Activated gamma-delta T cell treated with anti-CD3 and anti-CD28 coated beads, Interleukin-2, amount 50 U/mL, for 16 hours (primary cell): Measurements from ENCODE around the gene SLC47A1.
"Not testable (repeated sequence)": the region's sequence is repeated elsewhere in the genome, so short reads cannot be mapped to it uniquely, and the experiment has no call there.

Experiments
- DNase-seq: peaks from one replicate; pipeline ENCODE4 v3.0.0-alpha.2; 2020; ENCODE audit warnings: low read depth

SLC47A1 gene

DNA sequence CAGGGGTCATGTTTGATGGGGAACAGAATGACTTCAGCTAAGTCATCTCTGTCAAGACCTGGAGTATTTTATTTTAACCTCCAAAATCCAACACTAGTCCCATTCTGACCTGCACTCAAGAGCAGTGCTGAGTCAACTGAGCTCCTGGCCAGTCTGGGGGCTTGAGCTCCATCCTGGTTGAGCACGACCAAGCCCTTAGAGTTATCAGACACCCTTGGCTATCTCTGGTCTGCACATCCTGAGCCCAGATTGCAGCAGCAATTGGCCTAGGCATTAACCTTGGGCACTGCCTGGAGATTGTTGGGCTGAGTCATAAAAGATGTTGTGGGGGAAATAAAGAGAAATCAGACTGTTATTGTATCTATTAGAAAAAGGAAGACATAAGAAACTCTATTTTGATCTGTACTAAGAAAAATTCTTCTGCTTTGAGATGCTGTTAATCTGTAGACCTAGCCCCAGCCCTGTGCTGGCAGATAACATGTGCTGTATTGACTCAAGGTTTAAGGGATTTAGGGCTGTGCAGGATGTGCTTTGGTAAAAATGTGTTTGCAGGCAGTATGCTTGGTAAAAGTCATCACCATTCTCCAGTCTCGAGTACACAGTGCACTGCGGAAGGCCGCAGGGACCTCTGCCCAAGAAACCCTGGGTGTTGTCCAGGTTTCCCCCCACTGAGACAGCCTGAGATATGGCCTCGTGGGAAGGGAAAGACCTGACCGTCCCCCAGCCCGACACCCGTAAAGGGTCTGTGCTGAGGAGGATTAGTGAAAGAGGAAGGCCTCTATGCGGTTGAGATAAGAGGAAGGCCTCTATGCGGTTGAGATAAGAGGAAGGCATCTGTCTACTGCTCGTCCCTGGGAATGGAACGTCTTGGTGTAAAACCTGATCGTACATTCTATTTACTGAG lies 14.0 kb upstream of the SLC47A1 start:
- DNase-seq, result not testable (repeated sequence)

DNA sequence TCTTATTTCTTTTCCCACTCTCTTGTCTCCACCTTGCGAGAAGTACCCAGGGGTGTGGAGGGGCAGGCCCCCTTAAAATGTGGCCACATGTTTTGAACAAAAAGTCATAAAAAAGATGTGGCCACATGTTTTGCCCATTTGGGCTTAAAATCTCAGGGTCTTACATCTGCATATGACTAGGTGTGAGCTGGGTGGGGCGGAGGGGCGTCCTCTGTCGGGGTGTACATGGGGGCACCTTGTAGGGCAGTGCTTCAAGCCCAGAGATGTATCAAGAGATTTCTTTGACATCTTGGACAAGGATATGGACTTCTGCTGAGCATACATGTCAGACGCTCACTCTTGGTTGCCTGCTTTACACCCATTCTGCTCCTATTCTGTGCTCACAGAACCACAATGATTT lies 13.0 kb upstream of the SLC47A1 start:
- DNase-seq, result no peak

GRCh38 chr17:19523690-19524089 lies 10.0 kb upstream of the SLC47A1 start:
- DNase-seq, result no peak

DNA sequence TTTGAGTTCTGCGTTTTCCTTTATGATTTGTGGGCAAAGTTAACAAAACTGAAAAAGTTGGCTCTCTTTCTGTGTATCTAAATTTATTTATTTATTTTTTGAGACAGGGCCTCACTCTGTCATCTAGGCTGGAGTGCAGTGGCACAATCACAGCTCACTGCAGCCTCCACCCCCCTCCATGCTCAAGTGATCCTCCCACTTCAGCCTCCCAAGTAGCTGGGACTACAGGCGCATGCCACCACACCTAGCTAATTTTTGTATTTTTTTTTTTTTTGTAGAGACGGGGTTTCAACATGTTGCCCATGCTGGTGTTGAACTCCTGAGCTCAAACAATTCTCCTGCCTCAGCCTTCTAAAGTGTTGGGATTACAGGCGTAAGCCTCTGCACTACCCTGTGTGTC lies 6.7 kb upstream of the SLC47A1 start:
- DNase-seq, result not testable (repeated sequence)

- no peak for DNase-seq
Observed at GRCh38 chr17:19531780-19532501, 1.7 kb upstream of the SLC47A1 start.

DNA sequence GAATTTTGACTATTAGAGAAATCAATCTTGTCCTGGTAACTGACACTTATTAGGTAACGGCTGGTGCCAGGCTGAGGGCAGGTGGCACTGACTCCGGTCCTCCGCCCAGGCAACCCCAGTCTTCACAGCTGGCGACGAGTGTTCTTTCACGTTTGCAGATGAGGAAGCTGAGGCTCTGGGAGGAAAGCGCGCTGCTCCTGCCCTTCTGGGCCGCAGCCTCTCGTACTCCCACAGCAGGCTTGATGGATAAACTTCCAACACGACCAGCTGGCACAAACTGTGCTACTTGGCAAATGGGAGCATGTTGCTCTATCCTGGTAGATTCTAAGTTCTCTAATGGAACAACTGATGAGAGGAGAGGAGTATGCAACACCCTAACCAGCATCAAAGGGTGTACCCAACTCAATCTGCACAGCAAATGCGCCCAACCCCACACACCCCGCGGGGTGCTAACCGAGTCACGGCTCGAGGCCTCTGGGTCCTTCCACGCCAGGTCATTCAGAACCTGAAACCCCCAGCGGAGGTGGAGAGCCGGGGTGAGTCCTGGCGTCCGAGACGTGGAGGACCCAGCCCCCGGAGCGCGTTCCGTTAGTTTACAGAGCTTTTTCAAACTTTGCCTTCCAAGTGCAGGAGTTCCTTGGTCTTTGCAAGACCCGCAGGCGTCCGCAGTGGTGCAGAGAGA lies 477 bp upstream of the SLC47A1 start:
- DNase-seq, result no peak

DNA sequence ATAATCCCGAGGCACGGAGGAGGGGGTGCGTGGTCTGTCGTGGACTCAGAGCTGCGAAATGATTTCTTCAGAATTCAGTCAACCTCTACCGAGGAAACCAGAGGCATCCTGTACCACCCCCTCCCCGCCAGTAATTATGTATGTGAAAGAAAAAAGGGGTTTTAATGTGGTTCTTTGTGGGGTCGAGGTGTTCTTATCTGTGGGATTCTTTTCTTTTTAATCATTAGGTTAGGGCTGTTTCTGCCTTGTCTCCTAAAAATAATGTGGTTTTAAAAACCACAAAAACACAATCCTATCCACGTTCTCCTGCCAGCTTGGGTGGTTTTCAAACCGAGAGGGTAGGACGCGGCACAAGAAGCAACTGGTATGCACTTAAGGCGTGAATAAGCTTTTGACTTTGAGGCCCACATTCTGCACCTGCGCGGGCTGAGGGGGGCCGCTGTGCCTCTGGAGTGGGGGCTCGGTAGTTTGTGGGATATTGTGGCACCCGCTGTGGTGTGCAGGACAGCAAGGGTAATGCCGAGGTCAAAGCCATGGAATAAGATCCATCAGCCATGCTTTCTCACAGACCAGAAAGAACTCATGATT lies 1.0 kb downstream of the SLC47A1 start:
- no peak for DNase-seq

DNA sequence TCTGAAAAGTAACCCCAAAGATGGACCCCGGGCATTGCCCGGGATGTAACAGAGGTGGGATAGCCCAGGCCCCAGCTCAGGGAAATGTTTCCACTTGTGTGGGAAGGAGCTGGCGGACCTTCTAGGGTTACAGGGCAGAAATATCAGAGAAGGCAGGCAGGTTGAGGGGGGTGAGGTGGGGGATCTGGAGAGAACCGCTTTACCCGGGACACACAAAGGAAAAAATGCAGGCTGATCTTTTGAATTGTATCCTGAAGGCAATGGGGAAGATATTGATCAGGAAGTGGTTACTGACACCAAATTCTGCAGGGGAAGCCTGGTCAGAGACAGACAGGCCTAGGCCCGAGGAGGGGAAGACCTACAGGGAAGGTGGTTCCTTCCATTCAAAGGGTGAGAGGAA lies 3.5 kb downstream of the SLC47A1 start:
- DNase-seq, result no peak

DNA sequence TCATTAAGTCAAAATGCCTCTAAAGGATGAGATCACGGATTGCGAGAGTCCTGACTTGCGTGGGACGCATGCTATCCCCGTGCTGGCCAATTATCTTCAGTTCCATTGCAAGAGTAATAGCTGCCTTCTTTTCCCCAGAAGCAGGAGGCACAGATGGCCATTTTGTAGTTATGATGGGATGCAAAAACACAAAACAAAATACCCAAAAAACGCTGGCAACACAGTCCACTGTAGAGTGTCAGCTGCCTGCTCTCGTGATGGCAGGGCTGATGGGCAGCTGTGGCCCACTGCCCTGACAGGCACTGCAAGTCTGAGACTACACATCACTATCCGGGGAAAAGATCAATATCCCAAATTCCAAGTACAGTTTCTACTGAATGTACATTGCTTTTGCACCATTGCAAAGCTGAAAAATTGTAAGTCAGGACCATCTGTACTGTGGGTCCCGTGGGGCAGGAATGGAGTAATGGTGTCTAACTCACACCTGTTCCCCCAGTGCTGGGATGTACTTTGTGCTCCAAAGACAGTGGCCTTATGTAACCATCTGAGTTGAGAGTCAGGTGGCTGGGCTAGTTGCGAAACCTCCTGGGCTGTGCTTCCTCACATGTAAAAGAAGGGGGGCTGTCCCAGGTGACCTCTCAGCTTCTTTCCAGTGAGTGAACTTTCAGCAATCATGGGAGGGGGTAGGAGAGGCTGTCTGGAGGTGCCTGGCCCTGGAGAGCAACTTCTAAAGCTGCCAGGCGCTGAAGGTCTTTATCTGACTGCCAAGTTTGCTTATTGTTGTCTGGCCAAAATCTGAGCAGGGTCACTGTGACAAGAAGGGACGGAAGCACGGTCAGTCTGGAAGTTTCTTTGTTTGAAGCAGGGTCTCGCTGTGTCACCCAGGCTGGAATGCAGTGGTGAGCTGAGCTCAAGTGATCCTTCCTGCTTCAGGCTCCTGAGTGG lies 4.7 kb downstream of the SLC47A1 start:
- no peak for DNase-seq

- DNase-seq, result no peak
Observed at GRCh38 chr17:19539040-19539399, 5.4 kb downstream of the SLC47A1 start.

DNA sequence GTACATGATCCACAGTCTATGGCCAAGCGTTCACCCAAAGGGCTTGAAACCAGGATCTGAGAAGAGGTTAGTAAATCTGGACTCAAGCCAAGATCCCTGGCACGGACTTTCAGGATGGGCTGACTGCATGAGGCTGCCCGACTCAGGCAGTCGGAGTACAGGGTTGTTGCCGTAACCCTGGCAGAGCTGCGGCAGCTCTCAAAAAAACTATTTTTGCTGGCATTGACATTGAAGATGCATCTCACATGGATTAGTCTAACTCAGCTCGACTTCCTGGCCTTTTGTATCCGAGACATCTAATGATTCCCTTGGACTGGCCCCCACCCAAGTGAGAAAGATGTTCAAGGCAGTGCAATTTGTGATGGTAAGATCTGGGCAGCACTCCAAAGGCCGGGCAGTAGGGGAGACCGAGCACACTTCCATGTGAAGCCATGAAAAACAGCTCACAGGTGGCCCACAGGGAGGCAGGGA lies 6.2 kb downstream of the SLC47A1 start:
- DNase-seq, result no peak

DNA sequence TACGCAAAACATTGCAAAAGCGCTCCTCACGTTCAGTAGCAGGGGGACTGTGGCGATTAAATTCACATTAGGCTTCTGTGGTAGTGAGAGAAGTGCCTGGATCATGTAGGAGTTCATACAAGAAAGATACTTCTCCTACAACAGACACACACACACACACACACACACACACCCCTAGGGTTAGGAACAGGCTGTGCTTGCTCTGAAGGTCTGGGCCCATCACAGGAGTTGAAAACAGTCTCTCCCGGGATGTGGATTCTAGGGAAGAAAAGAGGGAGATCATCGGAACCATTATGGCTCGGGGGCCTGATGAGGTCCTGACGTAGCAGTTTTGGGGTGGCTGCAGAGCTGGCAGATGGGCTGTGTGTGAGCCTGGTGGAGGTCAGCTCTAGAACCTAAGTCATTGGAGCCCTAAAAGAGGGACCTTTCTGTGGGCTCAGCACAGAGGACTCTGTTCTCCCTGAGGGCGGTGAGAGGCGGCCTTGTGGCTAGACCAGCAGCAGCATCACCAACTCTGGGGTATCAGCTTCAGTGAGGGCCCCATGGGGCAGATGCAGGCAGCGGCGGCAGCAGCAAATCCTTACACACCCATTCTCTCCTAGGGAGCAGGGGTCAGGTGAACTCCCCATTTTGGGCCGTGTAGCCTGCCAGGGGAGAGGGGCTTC lies 7.2 kb downstream of the SLC47A1 start:
- no peak for DNase-seq

GRCh38 chr17:19541445-19541844 lies 7.8 kb downstream of the SLC47A1 start:
- no peak for DNase-seq

DNA sequence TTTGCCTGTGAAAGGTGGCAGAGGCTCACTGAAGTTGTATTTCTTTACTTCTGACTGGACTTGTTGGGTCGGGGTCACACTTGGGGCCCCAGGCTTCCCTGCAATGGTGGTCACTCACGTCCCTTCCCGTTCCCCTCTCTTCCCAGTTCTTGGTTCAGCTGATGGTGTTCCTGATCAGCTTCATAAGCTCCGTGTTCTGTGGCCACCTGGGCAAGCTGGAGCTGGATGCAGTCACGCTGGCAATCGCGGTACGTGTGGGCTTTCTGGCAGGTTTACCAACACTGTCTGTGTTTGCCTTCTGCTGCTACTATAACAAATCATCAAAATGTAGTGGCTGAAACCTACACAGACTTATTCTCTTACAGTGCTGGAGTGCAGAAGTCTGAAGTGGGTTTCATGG lies 8.6 kb downstream of the SLC47A1 start:
- no peak for DNase-seq

- no peak for DNase-seq
Observed at GRCh38 chr17:19544366-19544765, 10.7 kb downstream of the SLC47A1 start.

- DNase-seq, result no peak
Observed at GRCh38 chr17:19546289-19547065, 12.8 kb downstream of the SLC47A1 start.

DNA sequence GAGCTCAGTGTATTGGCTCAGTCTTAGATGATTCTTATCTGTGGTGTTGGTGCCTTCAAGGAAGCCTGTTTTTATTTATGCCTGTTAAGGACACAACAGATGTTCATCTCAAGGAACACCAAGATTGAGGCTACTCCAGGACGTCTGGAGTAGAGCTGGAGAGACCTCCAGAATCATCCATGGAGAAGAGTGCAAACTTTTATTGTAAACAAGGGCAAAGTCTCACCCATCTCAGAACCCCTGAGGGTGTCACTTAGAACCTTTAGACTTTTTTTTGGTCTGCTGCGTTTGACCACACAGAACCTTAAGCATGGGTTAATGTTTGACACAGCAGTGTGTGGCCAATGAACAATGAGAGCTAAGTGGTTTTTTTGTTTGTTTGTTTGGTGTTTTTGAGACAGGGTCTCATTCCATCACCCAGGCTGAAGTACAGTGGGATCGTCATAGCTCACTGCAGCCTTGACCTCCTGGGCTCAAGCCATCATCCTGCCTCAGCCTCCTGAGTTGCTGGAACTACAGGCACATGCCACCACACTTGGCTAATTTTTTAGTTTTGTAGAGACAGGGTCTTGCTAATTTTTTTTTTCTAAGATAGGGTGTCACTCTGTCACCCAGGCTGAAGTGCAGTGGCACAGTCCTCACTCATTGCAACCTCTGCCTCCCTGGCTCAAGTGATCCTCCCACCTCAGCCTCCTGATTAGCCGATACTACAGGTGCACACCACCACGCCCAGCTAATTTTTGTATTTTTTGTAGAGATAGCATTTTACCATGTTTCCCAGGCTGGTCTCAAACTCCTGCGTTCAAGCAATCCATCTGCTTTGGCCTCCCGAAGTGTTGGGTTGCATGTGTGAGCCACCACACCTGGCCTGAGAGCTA lies 16.3 kb downstream of the SLC47A1 start:
- no peak for DNase-seq

GRCh38 chr17:19551165-19551564 lies 17.5 kb downstream of the SLC47A1 start:
- DNase-seq, result no peak
